ENCODE measurements around the gene CEBPE.

- TF ChIP-seq CTCF (IDR thresholded peaks at IDR 0.05) (no peak), EZH2 (IDR thresholded peaks at IDR 0.05; ENCODE audit: borderline replicate concordance, insufficient read depth, low read depth, low read length, poor library complexity, severe bottlenecking) (no peak)
Measured at GRCh38 chr14:23132970-23133369, 13.9 kb upstream of the CEBPE start.

Measured in B cell (primary cell).